Fibroblast of gingiva (primary cell): ENCODE results near the gene SLC52A1.
"Not testable (repeated sequence)": the region's sequence is repeated elsewhere in the genome, so short reads cannot be mapped to it uniquely, and the experiment has no call there.

ENCODE experiments used
- DNase-seq: peaks from one replicate; pipeline ENCODE4 v3.0.0-alpha.2; 2011; ENCODE audit warnings: low read depth

SLC52A1 gene

DNA sequence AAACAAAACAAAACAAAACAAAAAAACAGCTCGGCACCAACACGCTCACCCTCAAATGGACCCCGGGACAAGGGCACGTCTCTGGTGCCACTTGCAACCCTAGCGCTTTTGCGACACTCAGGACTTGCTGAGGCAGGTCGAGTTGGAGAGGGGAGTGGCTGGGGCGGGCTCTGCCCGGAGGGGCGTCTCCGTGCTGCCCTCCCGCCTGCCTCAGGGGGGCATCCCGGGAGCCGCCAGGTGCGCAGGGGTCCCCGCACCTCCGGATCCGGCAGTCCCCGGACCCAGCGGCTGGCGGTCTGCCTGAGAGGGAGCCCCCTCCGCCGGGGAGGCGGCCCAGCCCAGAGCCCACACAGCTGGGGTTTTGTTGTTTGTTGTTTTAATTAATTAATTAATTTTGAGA, at the start of gene SLC52A1:
TSS of gene SLC52A1 (minus strand) at position 112 of the 400 bp plus-strand sequence. CDS start 820 bp downstream, outside the sequence.
- no peak for DNase-seq

DNA sequence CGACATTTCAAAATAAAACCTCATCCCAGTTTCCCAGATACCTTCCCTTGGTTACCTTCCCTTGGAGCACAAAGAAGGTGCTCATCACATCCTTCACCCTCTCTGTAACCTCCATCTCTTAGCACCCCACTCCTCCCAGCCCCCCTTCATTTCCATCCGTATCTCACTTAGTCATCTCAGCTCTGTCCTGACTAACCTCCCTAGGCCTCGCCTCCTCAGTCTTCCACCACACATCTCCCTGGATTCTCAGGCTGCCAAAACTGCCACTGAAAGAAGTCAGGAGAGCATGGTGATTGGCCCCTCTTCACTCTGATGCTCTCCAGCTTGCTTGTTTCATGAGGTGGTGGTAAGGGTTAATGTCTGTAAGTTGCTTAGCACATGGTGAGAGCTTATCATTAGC, 45.4 kb upstream of the SLC52A1 start:
- no peak for DNase-seq

GRCh38 chr17:5078106-5079028, 43.1 kb upstream of the SLC52A1 start, which contains the start of gene ZFP3:
Gene ZFP3 (plus strand): TSS chr17:5078467. CDS start chr17:5091505, 13,038 bp downstream.
- DNase-seq = peak; percentile 90

DNA sequence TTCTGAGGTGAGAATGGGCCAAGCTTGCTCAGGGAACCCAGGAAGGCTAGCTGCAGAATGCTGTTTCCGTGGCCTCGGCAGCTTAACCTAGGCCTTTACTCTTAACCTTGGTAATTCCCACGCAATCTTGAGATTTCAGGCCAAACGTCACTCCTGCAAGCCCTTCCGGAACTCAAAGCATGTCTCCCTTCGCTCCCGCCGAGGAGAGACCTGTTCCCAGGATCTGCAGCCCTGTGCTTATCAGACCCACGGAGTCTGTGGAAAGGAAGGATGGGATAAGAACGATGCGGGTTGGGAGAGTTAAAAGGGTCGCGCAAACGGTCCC, 42.5 kb upstream of the SLC52A1 start:
- DNase-seq = no peak

GRCh38 chr17:5077275-5077674, 42.0 kb upstream of the SLC52A1 start:
- not testable (repeated sequence) for DNase-seq

- not testable (repeated sequence) for DNase-seq
These were observed 40.2 kb upstream of the SLC52A1 start for GRCh38 chr17:5075472-5075871.

DNA sequence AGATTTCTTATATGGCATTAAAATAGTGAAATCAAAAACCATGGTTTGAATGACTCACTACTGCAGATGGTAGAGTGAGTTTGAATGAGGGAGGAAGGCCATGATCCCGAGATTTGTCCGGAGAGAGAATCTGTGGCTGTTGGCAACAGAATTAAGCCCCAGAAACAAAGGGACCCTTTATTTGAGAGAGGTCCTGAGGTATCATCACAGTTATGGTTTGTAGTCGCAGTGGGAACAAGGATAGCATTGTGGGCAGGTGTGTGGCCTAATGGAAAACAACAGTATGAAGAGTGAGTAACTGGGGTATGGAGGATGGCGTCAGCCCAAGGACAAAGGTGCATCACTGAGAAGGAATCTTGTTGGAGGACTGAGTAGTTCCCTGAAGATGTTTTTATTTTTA, 34.5 kb upstream of the SLC52A1 start:
- DNase-seq = no peak

- no peak for DNase-seq
These were observed 33.0 kb upstream of the SLC52A1 start for GRCh38 chr17:5068236-5068635.

GRCh38 chr17:5065227-5065744, 30.1 kb upstream of the SLC52A1 start:
- DNase-seq = peak; percentile 36

DNA sequence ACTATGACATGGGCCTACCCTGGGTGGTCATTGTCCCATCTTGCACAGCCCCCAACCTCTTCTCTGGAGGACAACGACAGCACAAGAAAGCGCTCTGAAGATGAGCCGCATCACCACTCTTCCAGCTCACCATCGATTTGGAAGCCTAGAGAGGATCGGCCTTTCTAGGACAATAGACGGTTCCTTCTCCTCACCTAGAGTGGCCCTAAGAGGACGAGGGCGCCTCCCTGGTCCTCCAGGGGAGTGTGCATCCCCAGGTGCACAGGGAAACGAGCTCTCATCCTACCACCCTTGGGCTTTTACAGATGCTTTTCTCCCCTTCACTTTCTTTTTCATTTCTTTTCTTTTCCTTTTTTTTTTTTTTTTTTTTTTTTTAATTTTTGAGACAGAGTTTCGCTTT, 20.3 kb upstream of the SLC52A1 start:
- DNase-seq = no peak

DNA sequence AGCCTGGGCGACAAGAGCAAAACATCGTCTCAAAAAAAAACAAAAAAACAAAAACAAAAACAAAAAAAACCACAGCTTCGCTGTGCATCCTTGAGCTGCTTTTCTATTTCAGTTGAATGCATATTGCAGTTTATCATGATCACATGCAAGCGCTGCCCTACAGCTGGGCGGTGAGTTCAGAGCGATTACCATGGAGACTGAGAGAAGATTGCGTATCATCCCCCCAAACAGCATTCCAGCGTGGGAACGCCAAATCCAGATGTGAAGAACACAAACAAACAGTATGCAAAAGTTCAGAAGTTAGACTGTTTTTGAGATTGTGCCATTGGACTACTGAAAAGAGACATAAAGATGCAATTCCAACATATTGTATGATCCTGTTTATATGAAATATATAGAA, 15.1 kb upstream of the SLC52A1 start:
- peak; percentile 79 for DNase-seq

- no peak for DNase-seq
These were observed 14.2 kb upstream of the SLC52A1 start for GRCh38 chr17:5049314-5049841.

- no peak for DNase-seq
These were observed 12.2 kb upstream of the SLC52A1 start for GRCh38 chr17:5047446-5047845.

- no peak for DNase-seq
These were observed 10.3 kb upstream of the SLC52A1 start for GRCh38 chr17:5045496-5045895.

DNA sequence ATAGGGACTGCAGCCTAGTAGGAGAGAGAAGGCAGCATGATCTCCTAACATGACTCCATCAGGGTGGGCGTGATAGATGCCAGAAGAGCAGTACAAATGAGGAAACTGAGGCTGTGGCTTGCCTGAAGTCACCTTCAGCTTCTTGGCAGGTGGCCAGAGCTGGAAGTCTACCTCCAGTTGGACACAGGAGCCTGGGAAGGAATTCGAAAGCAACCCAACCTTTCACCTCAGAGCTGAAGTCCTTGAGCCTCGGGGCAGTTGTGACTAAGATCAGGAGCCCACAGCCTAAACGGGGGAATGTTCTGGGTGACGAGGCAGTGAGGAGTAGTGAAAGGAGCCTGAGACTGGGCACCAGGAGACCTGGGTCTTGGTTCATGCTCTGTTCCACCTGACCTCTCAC, 9.4 kb upstream of the SLC52A1 start:
- no peak for DNase-seq

DNA sequence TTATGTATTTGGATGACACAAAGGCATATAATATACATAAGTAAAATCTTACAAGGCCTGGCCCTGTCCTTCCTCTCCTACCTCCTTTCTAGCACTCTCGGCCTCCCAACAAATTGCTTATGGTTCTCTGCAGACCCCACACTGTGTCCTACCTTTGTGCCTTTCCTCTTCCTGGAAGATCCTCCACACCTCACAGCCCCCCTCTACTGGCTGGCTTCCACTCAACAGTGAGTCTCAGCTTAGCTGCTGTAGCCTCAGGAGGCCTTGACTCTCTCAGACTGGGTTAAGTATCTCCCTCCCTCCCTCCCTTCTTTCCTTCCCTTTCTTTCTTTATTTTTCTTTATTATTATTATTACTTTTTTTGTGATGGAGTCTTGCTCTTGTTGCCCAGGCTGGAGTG, 8.3 kb upstream of the SLC52A1 start:
- no peak for DNase-seq

DNA sequence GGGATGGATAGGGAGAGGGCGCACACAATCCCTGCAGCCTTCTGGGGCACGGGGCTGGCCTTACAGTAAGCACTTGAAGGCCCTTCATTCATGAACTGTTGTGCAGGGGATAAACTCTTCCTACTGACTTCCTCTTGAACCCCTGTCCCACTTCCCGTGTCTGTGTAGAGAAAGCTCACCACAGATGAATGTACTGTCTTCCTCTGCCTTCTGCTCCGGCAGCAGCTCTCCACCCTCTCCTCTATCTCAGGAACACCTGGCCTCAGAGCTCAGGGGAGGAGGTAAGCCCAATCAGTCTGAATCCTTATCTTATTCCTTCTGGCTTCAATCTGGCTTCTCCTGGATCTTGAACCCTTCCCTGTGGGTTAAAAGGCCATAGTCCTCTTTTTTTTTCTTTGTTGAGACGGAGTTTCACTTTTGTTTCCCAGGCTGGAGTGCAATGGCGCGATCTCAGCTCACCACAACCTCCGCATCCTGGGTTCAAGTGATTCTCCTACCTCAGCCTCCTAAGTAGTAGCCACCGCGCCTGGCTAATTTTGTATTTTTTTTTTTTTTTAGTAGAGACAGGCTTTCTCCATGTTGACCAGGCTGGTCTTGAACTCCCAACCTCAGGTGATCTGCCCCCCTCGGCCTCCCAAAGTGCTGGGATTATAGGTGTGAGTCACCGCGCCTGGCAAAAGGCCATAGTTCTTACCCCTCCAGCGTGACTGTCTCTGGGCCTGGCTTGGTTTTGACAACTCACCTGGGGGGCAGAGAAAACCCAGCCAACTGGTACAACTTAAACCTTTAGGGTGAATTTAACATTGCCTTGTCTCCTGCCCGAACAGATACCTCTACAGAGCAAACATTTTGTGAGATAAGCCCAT, 7.2 kb upstream of the SLC52A1 start:
- DNase-seq = no peak

DNA sequence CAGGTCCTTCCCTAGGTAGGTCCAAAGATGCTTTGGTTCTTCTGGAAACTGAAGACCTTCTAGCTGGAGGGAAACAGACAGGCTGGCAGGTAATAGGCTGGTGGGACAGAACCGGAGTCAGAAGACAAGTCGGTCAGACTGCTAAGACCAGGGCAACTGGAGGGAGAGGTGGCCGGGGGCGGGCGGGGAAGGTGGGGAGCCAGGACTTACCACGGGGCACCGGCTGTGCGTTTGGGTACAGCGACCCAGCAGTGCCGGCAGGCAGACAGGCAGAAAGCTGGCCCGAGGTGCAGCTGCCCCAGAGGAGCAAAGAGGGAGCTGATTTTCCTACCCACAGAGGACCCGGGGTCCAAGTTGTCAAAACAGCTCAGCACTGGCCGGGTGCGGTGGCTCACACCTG, 575 bp downstream of the SLC52A1 start:
- no peak for DNase-seq

- DNase-seq = no peak
These were observed 1.2 kb downstream of the SLC52A1 start for GRCh38 chr17:5034063-5034462.

GRCh38 chr17:5033352-5034015, 1.7 kb downstream of the SLC52A1 start:
- DNase-seq = no peak

DNA sequence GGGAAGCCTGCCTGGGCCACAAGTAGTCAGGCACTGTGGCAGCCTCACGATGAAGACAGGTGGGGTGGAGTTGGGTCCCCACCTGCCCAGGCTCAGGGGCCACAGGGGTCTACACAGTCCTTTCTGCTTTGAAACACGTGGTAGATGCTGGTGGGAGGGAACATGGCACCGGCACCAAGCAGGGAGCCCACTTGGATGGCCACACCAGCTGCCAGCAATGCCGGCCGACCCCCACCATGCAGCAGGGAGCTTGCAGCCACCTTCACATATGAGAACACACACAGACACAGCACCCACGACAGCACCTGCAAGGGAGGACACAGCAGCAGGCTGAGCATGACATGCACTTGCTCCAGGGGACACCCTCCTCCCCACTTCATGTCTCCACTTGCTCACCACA, 2.4 kb downstream of the SLC52A1 start:
- DNase-seq = no peak
